ENCODE measurements around the gene PIP4P1. TPM values are rescaled to one million over a fixed set of nuclear protein-coding genes. Genes with fewer than 3 reads are reported as not detected.

Gene PIP4P1
- total and polyA plus RNA-seq, 12 donors: 10.6 to 60.1 (median 29.5) TPM

- no peaks in the 10 kb centered on the region for H3K27me3 ChIP-seq
- 35 to 52% (median 41%) methylated on average over 2 of the region's 2 CpGs for WGBS, 4 donors
- no peaks in the 10 kb centered on the region for H3K9me3 ChIP-seq (replicated peaks in 1 of 3)
These were observed 38.3 kb downstream of the PIP4P1 start for GRCh38 chr14:20422886-20423285.

GRCh38 chr14:20421267-20421666 is 40.0 kb downstream of the PIP4P1 start:
- no peak for TF ChIP-seq CTCF (IDR thresholded peaks at IDR 0.05)
- no peak for TF ChIP-seq POLR2A (IDR thresholded peaks at IDR 0.05)
- Histone ChIP-seq H3K9me3 (replicated peaks in 1 of 3) (no peaks in the 10 kb centered on the region), H3K4me3 (no peak overlapping the region), H3K36me3 (replicated peaks in 1 of 2) (no peaks in the 10 kb centered on the region), H3K27ac (no peak overlapping the region), H3K4me1 (replicated peaks in 1 of 2) (no peaks in the 10 kb centered on the region), H3K27me3 (no peaks in the 10 kb centered on the region)
- WGBS, 4 donors: 30 to 59% (median 41%) methylated on average over 2 of the region's 2 CpGs
- DNase-seq: no peak
- intact Hi-C loops (cut with DNase I): no loop called here

More at GRCh38 chr14:20422886-20423285, 38.3 kb downstream of the PIP4P1 start:
- Histone ChIP-seq H3K4me3 (no peak overlapping the region), H3K4me1 (replicated peaks in 1 of 2) (no peaks in the 10 kb centered on the region), H3K36me3 (replicated peaks in 1 of 2) (no peaks in the 10 kb centered on the region), H3K27ac (no peak overlapping the region)
- intact Hi-C loops (cut with DNase I): no loop called here
- TF ChIP-seq CTCF (IDR thresholded peaks at IDR 0.05): no peak
- no peak for TF ChIP-seq POLR2A (IDR thresholded peaks at IDR 0.05)
- no peak for DNase-seq

- H3K27me3 ChIP-seq: no peaks in the 10 kb centered on the region
- H3K9me3 ChIP-seq (replicated peaks in 1 of 3): no peaks in the 10 kb centered on the region
- no peaks in the 10 kb centered on the region for H3K36me3 ChIP-seq (replicated peaks in 1 of 2)
- H3K27ac ChIP-seq: no peak overlapping the region
- no peak overlapping the region for H3K4me3 ChIP-seq
- no peaks in the 10 kb centered on the region for H3K4me1 ChIP-seq (replicated peaks in 1 of 2)
- TF ChIP-seq CTCF (IDR thresholded peaks at IDR 0.05) (no peak), POLR2A (IDR thresholded peaks at IDR 0.05) (no peak)
- intact Hi-C loops (cut with DNase I): loop anchor here in 1 of 2 donors (5.0 kb wide), 2 partner anchors 33 to 48 kb away; partner anchors contain the start of genes OSGEP and PNP
- 50 to 76% (median 67%) methylated on average over 1 of the region's 1 CpG for WGBS, 4 donors
- DNase-seq: peak in 1 of 7 donors; percentile 37
These were observed 41.8 kb downstream of the PIP4P1 start for GRCh38 chr14:20419419-20419818.

- DNase-seq: peak in 1 of 7 donors; percentile 4
- Histone ChIP-seq H3K36me3 (replicated peaks in 1 of 2) (no peaks in the 10 kb centered on the region), H3K27ac (no peak overlapping the region), H3K4me1 (replicated peaks in 1 of 2) (peaks cover 0 to 8% of the 10 kb centered on the region in 2 donors), H3K27me3 (no peaks in the 10 kb centered on the region), H3K9me3 (replicated peaks in 1 of 3) (no peaks in the 10 kb centered on the region), H3K4me3 (no peak overlapping the region)
- intact Hi-C loops (cut with DNase I): loop anchor here in 1 of 2 donors (5.0 kb wide), 2 partner anchors 34 to 49 kb away; partner anchors contain the start of genes OSGEP and PNP
- WGBS, 4 donors: 89 to 95% (median 92%) methylated on average over 2 of the region's 2 CpGs
- TF ChIP-seq CTCF (IDR thresholded peaks at IDR 0.05): no peak
- TF ChIP-seq POLR2A (IDR thresholded peaks at IDR 0.05): no peak
These were observed 42.7 kb downstream of the PIP4P1 start for GRCh38 chr14:20418501-20418909.
